ENCODE data around the gene FAM107B.

Gene FAM107B

DNA sequence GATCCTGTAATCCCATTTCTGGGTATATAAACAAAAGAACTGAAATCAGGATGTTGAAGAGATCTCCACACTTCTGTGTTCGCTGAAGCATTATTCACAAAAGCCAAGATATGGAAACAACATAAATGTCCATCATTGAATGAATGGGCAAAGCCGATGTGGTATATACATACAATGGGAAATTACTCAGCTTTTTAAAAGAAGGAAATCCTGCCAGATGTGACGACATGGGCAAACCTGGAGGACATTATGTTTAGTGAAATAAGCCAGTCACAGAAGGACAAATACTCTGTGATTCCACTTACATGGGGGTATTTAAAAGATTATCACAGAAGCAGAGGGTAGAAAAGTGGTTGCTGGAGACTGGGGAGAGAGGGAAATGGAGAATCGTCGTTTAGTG is 23.9 kb upstream of the FAM107B start:
- no peak for TF ChIP-seq CTCF (IDR thresholded peaks at IDR 0.05)
- H3K27ac ChIP-seq: no peak overlapping the region
- DNase-seq (ENCODE audit: low spot score): no peak

GRCh38 chr10:14787938-14788337 is 13.2 kb upstream of the FAM107B start:
- TF ChIP-seq CTCF (IDR thresholded peaks at IDR 0.05): no peak
- DNase-seq (ENCODE audit: low spot score): no peak
- no peak overlapping the region for H3K27ac ChIP-seq
- no peak overlapping the region for H3K4me3 ChIP-seq

More for the DNA sequence above, 23.9 kb upstream of the FAM107B start:
- no peak overlapping the region for H3K4me3 ChIP-seq

DNA sequence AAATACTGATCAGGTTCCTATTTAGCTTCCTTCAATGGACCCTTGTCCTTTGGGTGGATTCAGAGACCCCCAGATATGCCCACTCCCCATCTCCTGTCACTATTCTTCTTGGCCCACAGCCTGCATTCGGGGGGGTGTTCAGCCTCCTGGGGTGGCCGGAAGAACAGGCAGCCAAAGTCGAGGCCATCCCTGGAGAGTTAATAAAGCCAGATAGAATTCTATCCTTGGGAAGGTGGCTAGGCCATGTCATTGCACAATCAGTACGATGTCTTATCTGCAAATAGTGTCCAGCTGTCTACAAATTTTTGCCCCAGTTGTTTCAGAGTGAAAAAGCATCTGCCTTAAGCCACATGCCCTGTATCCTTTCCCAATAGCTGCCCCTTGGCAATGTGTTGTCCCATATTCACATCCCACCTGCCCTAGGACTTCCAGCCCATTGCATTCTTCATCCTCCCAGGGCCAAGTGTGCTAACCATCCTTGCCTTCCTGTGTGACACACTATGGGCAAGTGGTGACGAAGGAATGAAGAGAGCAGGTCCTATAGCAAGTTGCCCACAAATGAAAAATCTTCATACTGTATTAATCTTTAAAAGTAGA is 9.9 kb upstream of the FAM107B start:
- H3K27ac ChIP-seq: no peak overlapping the region
- no peak for TF ChIP-seq CTCF (IDR thresholded peaks at IDR 0.05)
- no peak overlapping the region for H3K4me3 ChIP-seq
- no peak for DNase-seq (ENCODE audit: low spot score)

DNA sequence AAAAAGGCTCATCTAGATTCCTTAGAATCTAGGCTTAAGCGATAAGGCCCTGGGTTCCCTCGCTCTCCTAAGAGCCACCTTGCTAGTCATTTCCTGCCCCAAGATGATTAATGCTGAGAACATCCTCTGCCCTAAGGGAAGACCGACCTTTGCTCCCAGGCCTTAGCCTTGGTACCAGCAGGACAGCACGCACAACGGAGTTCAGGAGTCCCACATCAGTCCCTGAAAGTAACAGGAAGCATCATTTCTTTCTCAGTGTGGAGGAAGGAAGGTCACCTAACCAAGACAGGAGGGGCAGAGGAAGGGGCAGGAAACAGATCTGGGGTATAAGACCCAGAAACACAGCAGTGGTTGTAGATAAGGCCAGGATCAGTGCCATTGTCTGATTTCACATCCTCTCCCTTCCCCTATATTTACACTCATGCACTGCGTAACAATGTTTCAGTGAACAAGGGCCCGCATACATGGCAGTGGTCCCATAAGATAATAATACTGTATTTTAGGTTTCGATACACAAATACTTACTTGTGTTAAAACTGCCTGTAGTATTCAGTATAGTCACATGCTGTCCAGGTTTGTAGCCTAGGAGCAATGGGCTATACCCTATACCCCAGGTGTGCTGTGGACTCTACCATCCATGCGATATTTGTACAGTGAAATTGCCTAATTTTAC is 8.1 kb upstream of the FAM107B start:
- TF ChIP-seq CTCF (IDR thresholded peaks at IDR 0.05): no peak
- H3K27ac ChIP-seq: no peak overlapping the region
- DNase-seq (ENCODE audit: low spot score): no peak
- H3K4me3 ChIP-seq: no peak overlapping the region

- no peak overlapping the region for H3K4me3 ChIP-seq
- no peak overlapping the region for H3K27ac ChIP-seq
- DNase-seq (ENCODE audit: low spot score): no peak
- no peak for TF ChIP-seq CTCF (IDR thresholded peaks at IDR 0.05)
Measured at GRCh38 chr10:14781763-14782162, 7.1 kb upstream of the FAM107B start.

GRCh38 chr10:14779001-14779651 is 4.4 kb upstream of the FAM107B start:
- no peak for DNase-seq (ENCODE audit: low spot score)
- Histone ChIP-seq H3K4me3 (no peak overlapping the region), H3K27ac (peak overlapping the region in 1 of 2 donors; percentile 12)
- no peak for TF ChIP-seq CTCF (IDR thresholded peaks at IDR 0.05)

DNA sequence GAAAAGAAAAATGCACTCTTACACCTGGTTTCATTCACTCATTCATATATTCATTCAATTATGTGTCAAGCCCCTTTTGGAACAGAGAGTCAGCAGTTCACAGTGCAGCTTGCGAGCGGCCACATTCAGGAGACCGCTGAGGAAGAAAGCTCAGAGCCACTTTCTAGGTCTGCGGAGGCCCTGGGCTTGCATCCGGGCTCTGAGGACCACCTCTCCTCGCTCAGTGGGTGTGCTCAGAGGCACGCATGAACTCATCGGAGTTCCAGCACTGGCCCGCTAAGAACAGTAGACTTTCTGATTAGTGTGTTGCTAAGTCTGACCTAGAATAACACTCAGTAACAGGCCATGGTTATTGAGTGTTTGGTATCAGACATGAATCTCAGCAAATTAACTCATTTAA is 1.8 kb upstream of the FAM107B start:
- DNase-seq (ENCODE audit: low spot score): no peak

More for the DNA sequence above, 1.8 kb upstream of the FAM107B start:
- Histone ChIP-seq H3K27ac (no peak overlapping the region), H3K4me3 (no peak overlapping the region)
- no peak for TF ChIP-seq CTCF (IDR thresholded peaks at IDR 0.05)

All from coronary artery (tissue), 2 donors.